NOMO-1 (cell line): Measurements from ENCODE around the gene ACTL10.

Source experiments
- DNase-seq, 2 experiments: peaks; one replicate each; lab custom pipeline; 2025; ENCODE audit not compliant: unreplicated experiment in 2 of 2; lab: John Stamatoyannopoulos, UW

ACTL10 gene

GRCh38 chr20:33648396-33649004 is 18.2 kb upstream of the ACTL10 start:
- DNase-seq, result no peak

DNA sequence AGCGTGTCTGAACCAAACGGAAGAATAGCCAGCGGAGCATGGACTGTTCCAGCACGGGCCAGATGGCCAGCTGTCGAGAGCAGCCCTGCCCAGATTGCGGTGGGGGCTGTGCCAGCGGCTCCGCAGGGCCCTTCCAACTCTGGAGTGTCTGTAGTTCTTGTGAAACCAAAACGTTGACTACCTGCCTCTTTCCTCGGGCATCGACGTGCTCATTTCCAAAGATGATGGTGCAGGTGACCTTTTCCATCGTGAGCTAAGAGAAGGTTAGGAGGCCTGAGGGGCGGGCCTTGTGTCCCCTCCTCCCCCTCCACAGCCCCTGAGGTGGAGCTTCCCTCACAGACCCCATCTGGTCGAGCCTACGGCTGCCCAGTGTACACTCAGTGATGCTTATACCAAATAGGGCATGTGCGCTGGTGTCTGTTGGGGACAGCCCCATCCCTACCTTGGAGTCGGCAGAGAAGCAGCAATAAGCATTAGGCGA is 17.5 kb upstream of the ACTL10 start:
- no peak for DNase-seq

DNA sequence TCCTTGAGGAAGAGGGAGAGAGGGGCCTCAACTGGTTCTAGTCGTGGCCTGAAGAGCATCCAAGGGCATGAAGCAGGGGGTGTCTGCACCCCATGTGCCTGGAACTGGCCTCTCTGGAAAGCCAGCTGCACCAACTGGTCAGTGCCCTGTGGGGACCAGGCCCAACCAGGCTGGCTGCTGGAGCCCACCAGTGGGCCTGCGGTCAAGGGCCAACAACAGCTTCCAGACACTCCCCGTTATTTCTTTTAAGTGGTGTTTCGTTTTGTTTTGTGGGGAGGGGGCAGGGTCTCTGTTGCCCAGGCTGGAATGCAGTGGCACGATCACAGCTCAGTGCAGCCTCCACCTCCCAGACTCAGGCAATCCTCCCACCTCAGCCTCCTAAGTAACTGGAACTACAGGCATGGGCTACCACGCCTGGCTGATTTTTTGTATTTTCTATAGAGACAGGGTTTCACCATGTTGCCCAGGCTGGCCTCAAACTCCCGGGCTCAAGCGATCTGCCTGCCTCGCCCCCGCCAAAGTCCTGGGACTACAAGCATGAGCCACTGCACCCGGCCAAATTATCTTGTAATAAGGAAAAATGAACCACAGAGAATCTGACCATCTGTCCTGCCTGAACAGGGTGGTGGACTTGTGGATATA is 16.5 kb upstream of the ACTL10 start:
- no peak for DNase-seq

GRCh38 chr20:33650753-33651561 is 15.8 kb upstream of the ACTL10 start:
- DNase-seq, result no peak

DNA sequence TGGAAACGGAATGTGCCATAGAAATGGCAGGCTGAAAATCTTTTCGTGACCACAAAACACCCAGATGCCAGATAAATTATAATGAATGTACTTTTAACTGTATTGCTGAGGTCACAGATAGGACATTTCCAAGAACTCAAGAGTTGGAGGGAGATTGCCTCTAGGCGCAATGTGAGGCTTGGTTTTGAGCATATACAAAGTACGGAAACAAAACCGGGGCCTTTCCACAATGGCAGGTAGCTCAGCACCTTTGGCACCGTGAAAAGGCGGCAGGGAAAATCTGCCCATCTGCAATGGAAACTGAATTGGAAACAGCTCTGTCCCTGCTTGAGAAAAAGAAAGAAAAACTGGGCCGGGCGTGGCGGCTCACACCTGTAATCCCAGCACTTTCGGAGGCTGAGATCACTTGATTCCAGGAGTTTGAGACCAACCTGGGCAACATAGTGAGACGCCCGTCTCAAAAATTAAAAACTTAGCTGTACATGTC is 15.1 kb upstream of the ACTL10 start:
- no peak for DNase-seq

DNA sequence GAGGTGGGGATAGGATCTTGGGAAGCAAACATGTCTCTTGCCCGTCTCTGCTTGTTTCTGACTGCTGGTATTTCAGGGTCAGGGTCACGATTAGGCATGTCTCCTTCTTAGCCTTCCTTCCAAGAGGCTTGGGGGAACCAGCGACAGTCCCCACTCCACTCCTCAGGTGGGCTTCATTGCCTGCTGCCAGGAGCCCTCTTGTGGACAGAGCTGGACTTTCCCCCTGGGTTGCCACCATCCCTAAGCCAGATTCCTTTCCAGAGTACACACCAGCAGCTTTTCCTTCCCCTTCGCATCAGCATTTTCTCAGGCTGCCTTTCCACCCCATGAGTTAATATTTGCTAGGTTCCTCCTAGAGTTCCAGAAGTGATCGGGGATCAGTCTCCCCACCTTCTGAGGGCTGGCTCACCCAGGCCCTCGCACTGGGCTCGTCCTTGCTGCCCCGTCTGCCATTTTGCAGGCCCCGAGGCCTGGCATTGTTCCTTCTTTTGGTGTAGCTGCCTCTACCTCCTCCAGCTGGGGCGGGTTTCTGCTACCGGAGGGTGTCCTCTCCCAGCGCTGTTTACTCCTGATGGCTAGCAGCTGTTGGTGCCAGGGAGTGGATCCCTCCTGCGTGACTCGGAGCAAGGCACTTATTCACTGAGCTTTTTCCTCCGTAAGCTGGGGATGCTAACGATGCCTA is 13.4 kb upstream of the ACTL10 start:
- peak in 1 of 2 experiments; percentile 22 for DNase-seq

GRCh38 chr20:33653900-33654596 is 12.7 kb upstream of the ACTL10 start:
- no peak for DNase-seq

GRCh38 chr20:33654680-33655161 is 12.0 kb upstream of the ACTL10 start:
- no peak for DNase-seq

DNA sequence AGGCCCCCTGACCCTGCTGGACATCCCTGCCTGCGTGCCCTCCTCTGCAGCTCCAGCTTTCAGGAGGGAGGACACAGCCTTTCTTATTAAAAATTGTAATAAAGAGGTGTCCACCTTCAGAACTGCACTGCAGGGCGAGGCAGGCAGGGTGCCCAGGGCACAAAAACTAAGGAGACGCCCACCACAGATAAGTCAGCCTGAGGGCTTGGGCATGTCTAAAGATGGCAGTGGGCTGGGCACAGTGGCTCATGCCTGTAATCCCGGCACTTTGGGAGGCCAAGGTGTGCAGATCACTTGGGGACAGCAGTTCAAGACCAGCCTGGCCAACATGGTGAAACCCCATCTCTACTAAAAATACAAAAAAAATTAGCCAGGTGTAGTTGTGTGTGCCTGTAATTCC is 11.6 kb upstream of the ACTL10 start:
- DNase-seq, result no peak

GRCh38 chr20:33656010-33656782 is 10.5 kb upstream of the ACTL10 start:
- no peak for DNase-seq

DNA sequence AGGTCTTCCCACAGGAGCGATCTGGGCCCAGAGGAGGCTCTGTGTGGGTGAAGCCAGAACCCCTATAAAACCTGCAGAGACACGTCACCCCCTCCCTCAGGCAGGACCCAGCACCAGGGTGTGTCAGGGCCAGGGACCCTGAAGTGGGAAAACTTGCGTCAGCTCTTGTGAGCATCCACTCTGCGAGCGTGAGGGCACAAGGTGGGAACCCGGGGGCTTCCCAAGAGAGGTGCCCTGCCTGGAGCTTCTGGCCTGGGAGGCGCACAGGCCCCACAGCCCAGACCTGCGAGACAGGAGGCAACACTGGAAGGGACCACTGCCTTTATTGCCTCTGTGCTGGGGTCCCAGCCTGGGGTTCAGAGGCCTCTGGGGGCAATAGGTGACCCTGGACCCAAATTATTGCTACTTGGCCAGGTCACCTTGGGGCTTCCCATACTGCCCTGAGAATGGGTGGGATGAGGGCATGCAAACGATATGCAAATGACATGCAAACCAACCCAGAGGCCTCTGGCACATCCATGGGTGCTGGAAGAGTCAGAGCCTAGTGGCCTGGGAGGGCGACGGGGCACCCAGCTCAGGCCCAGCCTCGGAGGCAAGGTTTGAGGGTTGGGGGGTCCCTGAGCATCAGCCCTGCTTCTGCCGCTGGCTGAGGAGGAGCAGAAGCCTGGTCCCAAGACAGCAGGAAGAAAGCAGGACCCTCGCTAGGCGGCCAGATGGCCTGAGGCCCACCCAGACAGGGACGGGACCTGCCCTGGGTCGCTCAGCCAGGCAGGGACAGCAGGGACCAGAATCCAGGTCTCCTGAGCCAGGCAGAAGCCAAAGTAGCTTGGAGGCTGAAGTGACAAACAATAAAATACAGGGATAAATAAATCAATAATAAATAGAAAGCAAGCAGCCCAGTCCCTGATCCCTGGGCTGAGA is 9.7 kb upstream of the ACTL10 start:
- DNase-seq, result no peak

GRCh38 chr20:33657704-33658095 is 9.0 kb upstream of the ACTL10 start:
- DNase-seq, result no peak

DNA sequence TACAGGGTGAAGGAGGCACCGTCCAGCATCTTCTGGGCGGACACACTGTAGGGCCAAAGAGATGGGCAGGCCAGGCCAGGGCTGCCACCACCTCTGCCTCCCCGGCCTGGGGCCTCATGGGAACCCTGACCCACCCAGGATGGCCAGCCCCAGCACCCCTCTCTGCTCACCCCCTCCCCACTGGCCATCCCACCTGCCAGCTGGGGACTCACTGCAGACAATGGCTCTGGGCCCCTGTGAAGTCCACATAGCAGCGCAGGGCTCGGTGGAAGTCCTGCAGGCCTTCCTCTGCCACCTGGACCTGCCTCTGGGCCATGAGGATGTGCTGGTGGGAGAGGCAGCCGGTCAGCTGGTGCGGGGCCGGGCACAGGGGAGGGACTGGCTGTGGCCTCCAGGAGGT is 8.2 kb upstream of the ACTL10 start:
- DNase-seq, result no peak

- no peak for DNase-seq
These were observed 7.8 kb upstream of the ACTL10 start for GRCh38 chr20:33658929-33659328.

DNA sequence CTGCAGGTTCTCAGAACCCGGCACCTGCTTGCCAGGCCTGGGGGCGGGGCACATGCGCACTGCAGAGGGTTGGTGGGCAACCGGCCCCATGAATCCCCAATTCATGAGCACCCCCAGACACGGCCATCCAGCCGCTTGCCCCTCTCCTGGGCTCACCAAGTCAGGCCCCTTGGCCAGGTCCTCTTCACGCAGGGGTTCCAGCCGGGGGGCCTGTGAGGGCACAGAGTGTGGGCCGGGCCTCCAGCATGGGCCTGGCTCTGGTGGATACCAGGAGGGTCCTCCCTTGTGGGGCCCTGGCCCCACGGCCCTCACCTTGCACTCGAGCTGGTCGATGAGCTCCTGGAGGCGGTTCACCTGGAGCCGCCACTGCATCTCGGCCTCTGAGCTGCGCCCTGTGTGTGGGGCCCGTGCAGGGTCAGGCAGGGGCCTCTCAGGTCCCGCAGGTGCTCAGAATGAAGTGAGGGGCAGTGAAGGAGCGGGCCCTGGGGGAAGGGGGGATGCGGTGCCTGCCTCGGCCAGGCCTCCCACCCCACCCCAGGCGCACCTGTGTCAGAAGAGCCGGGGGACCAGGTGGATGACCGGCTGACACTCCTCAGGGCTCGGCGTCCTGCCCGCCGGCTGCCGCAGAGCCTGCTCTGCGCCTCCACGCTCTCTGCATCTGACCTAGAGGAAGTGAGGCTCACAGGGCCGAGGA is 7.3 kb upstream of the ACTL10 start:
- DNase-seq, result no peak

DNA sequence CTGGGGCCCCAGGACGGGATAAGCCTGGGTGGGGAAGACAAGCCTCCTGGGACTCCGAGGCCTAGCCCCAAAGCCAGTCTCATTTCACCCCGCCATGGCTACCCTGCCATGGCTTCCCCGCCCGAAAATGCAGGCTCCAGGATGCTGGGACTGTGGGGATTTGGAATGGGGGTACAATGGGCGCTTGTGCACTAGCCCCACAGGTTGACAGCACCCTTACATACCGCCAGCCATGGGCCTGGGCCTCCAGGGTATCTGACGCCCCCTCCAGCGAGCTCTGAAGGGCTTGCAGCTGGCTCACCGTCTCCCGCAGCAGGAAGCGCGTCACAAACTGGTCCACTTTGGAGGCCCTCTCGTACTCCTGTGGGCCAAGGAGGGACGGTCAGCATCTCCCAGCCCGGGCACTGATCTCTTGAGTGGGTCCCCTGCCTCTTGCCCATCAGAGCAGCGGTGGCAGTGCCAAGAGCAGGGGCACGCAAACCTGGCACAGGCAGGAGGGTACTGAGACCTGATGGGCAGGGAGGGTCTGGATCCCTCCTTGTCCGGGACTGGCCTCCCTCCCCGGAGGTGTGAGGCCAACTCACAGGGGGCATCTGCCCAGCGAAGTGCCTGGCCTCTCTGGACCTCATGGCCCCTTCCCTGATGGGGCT is 6.6 kb upstream of the ACTL10 start:
- no peak for DNase-seq

- DNase-seq, result no peak
These were observed 6.1 kb upstream of the ACTL10 start for GRCh38 chr20:33660685-33661058.

DNA sequence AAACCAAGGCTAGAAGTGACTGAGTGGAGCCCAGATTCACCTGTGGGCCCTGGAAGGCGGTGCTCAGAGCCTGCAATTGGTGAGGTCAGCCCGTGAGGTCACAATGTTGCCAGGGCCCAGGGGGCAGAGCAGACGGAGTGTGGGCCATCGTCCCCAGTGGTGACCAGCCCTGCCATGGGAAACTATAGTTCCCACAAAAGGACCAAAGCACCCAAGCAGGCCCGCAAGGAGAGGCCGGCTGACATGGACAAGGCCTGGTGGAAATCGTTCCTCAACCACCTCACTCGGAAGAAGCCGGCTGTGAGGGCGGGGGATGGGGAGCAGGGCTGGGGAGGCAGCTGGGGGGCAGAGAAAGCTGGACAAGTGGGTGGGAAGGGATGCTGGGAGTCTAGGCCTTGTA is 4.6 kb upstream of the ACTL10 start, which contains the start of gene C20orf144:
TSS of gene C20orf144 (plus strand) at position 156 of the 400 bp plus-strand sequence. CDS start at position 175, 19 bp downstream.
- DNase-seq, result no peak
